Activated CD4-positive, CD25-positive, alpha-beta regulatory T cell treated with anti-CD3 and anti-CD28 coated beads, Interleukin-2, amount 50 U/mL, for 24 hours (primary cell): Measurements from ENCODE around the gene RYR3.

ENCODE experiments used
- ATAC-seq, 2 donors: fragments of 150-1000 bp; cut with Tn5 transposase; one replicate each; pipeline ENCODE4 v1.10.0; 2021; ENCODE audit warnings: mild to moderate bottlenecking in 1 of 2, moderate library complexity in 1 of 2

Gene RYR3

DNA sequence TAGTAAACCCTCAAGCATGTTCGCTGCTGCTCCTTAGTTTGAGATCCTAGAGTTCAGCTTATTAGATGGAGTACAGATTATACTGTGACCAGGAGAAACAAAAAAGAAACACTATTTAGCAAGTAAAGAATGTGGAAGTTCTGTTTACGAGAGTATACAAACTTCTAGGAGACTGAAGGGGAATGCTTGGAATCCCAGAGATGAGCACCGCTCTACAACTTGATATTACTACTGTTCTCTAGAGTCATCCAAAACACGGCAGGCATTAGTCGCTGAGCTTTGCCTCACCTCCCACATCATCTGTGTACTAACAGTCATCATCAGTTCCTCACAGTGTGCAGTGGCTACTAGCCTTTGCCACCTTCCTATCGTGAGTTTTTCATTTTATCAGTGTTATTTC is 536.1 kb downstream of the RYR3 start:
- no peak for ATAC-seq

DNA sequence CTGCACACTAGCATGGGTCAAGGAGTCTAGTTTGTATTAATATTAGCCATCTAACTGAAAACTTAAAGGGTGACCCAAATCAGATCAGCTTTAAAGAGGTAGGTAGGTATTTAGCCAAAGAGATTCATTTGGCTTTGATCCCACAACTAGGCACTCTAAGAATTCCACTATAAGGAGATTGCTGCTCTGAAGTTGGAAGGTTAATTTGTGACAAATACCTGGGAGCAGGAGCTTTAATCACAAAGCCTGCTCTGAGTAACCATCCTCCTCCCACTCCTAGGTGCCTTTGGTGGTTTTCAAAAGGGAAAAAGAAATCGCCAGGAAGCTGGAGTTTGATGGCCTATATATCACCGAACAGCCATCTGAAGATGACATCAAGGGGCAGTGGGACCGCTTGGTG is 537.2 kb downstream of the RYR3 start:
- ATAC-seq = no peak

DNA sequence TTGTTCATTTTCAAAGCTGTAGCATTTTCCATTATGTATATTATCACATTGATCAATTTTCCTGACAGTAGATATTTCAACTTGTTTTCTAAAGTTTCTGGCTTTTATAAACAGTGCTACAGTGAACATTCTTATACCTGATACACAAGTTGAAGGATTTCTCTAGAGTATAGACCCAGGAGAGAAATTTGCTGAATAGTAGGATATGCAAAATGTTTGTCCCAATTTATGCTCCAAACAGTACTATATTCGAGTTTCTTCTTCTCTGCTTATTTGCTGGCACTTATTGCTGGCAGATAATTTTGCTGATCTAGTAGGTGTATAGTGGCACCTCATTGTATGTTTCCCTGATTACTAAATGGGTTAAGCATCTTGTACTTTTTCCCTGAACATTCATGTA is 540.3 kb downstream of the RYR3 start:
- no peak for ATAC-seq

DNA sequence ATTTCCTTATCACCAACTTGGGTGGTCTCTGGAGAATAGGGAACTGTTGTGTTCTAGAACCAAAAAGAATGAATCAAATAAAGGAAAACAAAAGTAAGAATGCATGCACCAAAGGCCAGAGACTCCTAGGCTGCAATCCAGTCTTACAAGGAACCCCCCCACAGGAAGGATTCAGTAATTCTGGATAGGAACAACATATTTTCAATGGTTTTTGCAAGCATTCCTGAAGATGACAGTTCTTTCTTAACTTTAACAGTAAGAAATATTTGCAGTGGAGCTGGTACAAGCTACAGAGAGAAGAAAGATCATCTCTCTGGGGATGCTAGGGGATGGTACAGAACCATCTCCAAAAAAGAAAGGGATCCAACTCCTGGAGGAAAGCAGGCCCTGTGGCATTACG is 541.3 kb downstream of the RYR3 start:
- ATAC-seq = no peak

DNA sequence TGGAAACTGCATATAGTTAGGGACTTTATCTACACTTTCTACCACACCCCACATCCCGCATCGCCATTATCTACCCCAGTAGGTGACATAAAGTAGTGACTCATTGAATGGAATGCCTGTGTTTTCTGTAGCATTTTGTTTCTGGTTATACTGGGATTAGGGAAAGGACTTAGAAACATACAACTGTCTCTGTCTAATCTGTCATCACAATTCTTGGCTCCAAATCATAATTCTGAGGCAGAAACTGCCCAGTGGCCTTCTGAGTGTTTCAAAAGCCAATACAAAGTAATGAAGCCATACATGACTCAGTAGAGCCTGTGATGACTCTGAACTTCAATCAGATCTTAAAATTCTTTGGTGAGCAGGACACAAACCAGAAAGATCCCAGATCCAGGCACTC is 541.8 kb downstream of the RYR3 start:
- no peak for ATAC-seq

DNA sequence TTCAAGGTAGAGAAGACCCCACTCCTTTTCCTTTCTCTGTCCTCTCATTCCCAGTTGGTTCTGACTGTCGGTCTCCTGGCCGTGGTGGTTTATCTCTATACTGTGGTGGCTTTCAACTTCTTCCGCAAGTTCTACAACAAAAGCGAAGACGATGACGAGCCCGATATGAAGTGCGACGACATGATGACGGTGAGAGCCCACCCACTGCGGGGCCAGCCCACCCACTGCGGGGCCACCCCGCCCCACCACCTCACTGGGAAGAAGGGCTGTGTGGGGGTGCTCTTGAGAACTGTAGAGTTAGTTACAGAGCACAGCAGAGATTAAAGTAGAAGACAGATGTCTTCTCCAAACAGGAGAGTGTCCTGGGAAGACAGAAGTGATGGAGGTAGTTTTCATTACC is 547.0 kb downstream of the RYR3 start:
- no peak for ATAC-seq

DNA sequence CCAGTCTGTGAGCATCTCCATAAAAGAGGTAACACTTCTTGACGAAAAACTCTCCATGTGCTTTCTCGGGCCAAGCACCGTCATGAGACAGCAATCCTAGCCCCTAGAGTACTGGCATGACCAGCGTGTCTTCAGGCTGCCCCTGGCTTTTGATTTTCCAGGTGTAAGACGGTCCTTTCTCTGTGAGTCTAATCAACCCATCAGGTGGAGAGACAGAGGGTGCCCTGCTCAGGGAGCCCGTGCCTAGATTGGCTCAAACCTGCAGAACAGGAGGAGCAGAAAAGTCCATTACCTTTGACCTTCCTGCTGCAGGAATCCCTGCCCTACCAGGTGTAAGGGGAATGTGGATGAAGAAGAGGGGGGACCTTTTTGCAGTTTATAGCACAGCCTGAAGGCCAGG is 548.1 kb downstream of the RYR3 start:
- no peak for ATAC-seq

DNA sequence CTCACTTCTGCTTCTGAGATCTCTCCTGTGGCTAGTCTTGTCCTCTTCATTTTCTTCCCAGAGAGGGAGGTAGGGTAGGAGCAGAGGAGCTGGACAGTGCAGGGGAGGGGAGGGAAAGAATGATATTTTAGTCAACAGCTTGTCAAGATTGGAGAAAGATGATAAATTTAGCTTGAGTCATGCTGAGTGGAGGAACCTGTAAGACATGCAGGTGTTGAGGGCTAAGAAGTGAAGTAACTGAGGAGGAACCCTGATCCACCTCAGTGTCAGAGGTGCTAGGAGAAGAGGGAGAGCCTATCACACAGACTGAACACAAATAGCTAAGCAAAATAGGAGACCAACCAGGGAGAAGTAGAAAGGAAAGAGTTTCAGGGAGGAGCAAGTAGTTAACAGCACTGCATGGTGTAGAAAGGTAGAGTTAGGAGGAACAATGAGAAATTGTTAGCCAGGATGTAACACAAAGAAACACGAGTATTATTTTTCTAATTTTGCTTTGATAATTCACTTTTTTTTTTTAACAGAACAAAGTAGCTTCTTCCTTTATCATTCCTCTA is 549.3 kb downstream of the RYR3 start:
- no peak for ATAC-seq

DNA sequence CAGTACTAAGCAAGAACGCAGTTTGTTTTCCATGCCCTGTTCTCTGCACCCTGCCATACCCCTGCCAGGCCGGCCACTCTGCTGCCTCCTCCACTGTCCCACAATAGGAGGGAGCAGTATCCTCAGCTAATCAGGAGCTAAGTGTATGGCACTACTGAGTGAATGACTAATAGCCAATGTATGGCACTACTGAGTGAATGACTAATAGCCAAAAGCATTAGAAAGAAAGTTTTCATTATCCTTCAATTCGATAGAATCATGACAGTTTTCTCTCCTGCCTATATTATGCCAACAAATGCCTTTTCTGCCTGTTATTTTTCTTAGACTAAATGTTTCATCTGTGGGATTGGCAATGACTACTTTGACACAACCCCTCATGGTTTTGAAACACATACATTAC is 550.0 kb downstream of the RYR3 start:
- no peak for ATAC-seq

DNA sequence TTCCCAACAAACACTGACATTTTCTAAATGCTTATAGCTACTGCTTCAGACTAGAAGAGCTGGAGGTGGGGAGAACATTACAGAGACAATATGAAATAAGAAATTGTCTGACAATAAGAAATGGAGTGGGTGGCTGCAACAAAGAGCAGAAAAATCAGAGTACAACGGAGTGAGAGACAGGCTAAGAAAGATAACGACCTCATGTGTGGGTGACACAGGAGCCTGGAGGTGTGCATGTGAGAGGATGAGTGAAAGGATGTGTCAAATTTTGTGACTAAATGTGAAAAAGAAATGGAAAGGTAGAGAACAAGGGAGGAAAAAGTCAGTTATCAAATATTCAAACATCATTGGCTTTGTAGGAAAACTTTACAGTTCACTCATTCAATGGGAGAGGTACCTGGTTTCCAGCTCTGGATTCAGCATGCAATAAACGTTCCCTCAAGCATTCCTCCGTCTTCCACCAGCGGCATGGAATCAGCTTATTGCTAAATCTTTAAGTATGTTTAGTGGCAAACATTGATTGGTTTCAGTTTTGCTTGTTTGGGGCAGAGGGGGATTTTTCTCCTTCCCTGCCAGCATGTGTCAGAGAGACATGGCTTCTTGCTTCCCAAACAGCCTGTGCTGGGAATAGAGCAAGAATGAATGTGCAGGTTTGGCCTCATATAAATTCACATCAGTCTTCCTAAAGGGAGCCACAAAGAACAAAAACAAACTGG is 553.8 kb downstream of the RYR3 start:
- no peak for ATAC-seq

DNA sequence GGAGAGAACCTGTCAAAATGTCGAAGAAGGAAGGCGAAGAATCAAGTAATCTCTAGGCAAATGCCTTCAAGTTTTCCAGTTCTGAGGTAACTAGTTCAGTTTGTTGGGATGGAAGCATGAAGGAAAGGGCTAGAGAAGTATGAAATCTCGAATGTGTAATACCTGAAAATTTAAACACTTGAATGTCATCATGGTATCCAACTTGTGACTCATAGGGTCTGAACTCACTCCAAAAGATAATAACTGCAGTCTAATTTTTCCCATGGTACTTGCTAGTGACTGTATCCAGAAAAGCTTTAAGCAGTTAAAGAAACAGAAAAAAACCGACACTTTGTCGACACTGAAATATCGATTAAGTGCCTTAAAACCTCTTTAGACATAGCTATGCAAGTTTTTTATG is 554.6 kb downstream of the RYR3 start:
- ATAC-seq = no peak

DNA sequence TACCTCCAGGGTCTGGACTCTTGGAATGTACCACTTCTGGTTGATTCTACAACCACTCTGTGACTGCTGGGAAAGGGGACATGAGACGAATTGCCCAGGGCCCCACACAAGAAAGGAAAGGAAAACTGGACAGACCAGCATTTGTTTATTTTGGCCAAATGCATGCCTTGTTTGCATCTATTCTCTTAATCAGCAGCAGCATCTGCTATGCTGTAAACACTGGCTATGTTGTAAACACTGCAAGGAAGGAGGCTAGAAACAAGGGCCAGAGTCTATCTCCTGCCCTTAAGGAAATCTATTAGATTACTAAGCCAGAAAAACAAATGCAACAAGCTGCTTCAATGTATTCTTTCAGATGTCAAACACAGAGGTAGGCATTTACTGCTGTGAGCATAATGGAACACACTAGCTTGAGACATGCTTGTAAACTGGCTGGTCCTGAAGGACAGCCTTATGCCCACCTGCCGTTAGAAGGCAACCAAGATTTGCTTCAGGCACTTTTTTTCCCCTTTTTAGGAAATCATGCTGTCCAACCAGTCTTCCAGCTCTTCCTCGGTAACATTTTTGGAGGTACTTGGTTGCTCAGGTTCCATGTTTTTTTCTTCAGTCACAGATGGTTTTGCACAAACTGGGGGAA is 555.5 kb downstream of the RYR3 start:
- no peak for ATAC-seq

DNA sequence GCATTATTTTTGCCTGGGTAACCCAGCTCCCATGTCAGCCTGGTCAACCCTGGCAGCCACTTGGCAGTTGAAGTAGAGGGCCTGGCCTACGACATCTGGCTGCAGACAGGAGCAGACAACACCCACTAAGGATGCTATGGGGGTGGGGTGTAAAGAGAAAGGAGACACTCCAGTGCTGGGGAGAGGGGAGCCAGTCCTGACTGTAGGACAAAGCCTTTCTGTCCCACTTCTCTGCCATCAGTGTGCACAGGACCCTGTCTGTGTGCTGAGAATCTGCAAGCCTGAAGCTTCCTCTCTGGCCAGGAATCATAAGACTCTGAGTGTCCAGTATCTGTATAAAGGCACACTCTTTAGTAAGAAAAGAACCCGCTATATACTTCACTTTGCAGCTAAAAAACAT is 561.2 kb downstream of the RYR3 start:
- no peak for ATAC-seq

DNA sequence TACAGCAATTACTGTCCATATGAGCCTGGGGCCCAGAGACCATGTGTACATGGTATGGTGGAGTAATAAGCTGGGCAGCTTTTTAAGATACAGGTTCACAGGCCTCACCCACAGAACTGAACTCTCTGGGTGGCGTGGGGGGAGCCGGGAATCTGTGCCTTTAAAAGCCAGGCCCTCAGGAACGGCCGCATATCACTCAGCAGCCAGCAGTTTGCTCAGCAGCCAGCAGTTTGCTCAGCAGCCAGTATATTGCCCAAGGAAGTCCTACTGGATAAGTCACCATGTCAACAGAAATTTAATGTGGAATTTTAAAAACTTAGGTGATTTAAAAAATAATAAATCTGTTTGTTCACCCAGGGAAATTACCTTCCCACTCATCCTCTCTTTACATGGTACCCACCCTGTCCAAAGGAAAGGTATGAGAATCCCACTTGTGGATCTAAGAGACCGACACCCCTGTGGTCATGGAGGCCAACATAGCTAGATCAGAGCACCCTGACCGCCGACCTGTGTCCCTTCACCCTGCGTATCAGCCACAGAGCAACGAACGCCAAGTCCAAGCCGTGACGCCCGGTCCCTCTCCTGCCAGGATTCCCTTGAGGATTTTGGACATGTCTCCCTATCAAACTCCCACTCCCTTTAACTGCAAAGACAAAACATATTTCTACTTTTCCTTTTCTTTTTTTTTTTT is 561.8 kb downstream of the RYR3 start:
- ATAC-seq = no peak

DNA sequence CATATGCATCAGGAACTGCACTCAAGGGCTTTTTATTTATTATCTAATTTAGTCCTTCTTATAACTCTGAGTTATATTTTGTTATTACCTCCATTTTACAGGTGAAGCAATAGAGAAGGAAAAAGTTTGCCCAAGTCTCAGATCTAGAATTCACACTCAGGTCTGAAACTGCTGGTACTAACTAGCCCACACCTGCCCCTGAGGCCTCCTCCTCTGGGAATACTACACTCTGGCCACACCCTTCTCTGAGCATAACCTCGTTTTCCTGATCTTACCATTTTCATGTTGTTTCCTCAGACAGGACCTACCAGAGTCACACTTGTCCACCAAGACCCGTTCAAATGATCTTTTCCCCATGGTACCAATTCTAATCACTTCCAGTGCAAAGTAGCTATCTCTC is 563.4 kb downstream of the RYR3 start:
- no peak for ATAC-seq

DNA sequence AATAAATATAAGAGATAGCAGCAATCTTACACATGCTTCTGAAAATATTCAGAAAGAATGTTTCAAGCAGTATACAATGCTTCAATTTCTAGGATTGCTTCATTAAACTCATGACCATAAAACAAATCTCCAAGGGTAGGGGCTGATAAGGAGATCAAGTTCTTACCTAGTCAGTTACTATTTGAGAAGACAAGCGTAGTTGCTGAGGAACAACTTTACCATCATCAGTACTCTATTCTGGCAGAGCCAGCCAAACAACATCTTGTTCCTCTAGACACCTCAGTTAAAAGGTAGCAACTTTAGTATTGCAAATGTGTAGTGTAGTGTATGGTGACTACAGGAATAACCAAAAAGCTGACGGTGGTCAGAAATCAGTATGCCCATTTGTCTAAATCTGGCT is 572.2 kb downstream of the RYR3 start:
- ATAC-seq = no peak

DNA sequence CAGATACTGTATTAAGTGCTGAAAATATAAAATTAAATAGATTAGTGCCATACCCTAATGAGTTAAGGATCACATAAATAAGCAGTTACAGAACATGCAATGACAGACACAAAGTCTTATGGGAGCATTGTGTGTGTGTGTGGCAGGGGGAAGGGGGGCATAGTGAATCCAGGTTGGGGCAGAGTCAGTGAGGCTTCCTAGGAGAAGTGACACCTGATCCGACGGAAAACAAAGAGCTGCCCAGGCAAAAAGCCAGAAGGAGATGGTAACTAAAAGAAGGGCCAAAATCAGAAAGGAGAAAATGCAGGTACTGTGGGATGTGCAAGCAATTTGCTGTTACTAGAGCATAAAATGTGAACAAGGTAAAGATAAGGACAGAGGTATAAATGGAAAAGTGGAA is 577.4 kb downstream of the RYR3 start:
- ATAC-seq = no peak

DNA sequence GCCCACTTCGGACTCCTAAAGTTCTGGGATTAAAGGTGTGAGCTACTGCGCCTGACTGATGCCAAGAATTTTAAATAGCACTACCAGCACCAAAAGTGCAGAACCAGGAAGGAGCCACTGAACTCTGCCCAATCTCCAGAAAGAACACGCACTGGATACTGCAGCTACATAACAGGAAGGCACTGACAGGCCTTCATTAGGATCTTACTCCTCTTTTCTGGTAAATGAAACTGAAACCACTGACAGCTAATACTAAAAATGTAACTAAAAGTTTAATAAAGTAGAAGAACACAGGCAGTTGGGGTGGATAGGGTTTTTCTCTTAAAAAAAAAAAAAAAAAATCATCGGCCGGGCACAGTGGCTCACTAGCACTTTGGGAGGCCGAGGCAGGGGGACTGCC is 583.4 kb downstream of the RYR3 start:
- peak in 1 of 2 donors; percentile 60 for ATAC-seq

DNA sequence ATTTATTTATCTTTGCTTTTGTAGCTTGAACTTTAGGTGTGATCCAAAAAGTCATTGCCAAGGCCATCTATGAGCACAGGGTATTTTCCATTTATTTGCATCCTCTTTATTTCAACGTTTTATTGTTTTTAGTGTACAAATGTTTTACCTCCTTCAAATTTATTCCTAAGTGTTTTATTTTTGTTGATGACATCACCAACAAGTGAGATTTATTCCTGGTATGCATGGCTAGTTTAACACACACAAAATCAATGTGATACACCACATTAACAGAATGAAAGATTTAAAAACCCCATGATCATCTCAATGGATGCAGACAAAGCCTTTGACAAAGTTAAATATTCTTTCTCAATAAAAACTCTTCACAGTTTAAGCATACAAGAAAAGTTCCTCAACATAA is 591.3 kb downstream of the RYR3 start:
- no peak for ATAC-seq

DNA sequence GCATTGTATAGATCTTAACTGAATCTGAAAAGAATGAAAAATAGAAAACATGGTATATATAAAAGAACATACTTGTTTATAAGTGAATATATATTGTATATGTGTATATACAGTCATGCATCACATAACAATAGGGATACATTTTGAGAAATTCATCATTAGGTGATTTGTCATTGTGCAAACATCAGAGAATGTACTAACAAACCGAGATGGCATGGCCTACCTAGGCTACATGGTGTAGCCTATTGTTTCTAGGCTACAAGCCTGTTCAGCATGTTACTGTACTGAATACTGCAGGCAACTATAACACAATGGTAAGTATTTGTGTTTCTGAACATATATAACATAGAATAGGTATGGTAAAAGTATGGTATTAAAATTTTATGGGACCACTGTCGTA is 592.9 kb downstream of the RYR3 start:
- no peak for ATAC-seq

DNA sequence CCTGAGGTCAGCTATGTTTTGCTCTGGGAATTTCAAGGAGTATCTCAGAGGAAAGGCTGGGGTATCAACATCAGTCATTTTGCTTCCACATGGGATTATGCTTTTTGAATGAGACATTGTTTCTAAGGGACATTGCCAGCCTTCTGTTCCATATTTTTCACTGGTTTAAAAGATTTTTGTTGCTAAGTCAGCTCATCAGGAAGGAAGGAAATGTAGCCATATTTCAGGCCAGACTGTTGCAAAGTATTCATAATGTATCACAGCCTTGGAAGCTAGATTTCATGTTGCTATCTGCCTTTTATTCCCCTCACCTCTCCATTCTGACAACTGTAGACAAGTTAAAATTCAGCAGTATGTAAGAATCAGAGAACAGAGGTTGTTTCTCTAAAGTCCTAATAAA is 596.6 kb downstream of the RYR3 start:
- ATAC-seq = no peak

DNA sequence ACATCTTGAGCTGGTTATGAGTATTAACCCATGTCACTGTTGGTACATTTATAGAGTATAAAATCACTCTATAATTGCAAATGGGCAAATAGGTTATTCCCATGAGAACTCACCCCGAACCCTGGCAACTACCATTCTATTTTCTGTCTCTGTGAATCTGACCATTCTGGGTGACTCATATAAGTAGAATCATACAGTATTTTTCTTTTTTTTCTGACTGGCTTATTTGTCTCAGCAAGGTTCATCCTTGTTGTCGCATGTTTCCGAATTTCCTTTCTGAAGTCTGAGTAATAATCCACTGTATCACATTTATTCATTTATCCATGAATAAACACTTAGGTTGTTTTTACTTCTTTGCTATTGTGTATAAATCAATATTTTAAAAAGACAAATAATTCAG is 597.6 kb downstream of the RYR3 start:
- no peak for ATAC-seq

DNA sequence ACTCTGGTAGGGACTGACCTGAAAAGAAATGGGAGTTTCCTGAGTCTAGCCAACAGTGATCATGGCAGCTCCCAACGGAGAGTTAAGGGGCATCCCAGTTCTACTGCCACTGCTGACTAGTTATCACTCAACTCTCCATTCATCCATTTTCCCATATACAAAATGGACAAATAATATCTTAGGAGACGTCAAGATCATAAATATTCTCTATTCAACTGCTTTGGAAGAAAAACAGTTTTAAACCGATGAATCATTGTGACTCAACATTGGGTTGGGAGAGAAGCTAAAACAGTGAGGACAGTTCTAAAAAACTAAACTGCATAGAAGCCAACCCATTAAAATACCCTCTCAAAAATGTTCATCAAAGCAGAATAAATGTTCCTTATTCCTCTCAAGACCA is 600.0 kb downstream of the RYR3 start:
- no peak for ATAC-seq

DNA sequence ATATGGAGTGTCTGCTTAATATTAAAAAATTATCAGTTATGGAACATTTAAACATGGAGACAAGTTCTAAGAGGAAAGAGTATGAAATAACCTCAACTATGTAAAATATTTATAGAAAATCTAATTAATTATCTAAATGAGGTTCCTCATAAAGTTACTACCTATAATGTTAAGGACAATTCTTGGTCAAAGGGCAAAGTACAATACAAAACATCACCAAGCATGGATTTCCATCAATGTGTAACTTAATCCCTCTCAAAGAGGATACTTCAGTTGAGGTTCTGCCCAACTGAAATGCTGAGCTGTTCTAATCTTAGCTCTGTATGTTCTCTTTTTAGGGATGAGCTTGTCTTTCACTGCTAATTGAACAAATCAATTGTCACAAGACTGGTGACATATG is 601.6 kb downstream of the RYR3 start:
- no peak for ATAC-seq
